ENCODE data around the gene FIZ1. TPM values are rescaled to one million over a fixed set of nuclear protein-coding genes. Genes with fewer than 3 reads are reported as not detected.

FIZ1 gene
- total RNA-seq, 2 experiments from 2014 or later = 16.0 to 18.4 TPM

- H3K9me3 Mint-ChIP-seq = peaks cover 1% of the 10 kb centered on the region
- ATAC-seq (ENCODE audit: low read depth) = peak; percentile 55
- H3K36me3 Mint-ChIP-seq = peaks cover 4% of the 10 kb centered on the region
Measured at GRCh38 chr19:55624109-55625003, 25.0 kb upstream of the FIZ1 start, which contains the start of gene ZNF784. Gene ZNF784, minus strand, starts transcription at chr19:55624566. Its CDS starts 5 bp downstream, at chr19:55624561.

GRCh38 chr19:55623561-55623960 lies 24.2 kb upstream of the FIZ1 start:
- Mint-ChIP-seq H3K4me3 (peak overlapping the region; percentile 99), H3K4me1 (peaks cover 55% of the 10 kb centered on the region), H3K27me3 (peaks cover 12% of the 10 kb centered on the region), H3K9me3 (peaks cover 1% of the 10 kb centered on the region), H3K27ac (peak overlapping the region; percentile 99), H3K36me3 (peaks cover 4% of the 10 kb centered on the region)
- POLR2A ChIA-PET = interaction anchor here (4.3 kb wide), 1 partner anchor 25 kb away, joined by 49 read pairs; the partner anchor contains the start of genes FIZ1 and ZNF524
- DNase-seq (no peak), ATAC-seq (ENCODE audit: low read depth) (no peak)

More at GRCh38 chr19:55624109-55625003, 25.0 kb upstream of the FIZ1 start, which contains the start of gene ZNF784:
- Mint-ChIP-seq H3K4me3 (peak within 1 kb of the TSS; percentile 99), H3K4me1 (peaks cover 53% of the 10 kb centered on the region), H3K27me3 (peaks cover 17% of the 10 kb centered on the region), H3K27ac (peak within 1 kb of the TSS; percentile 99)
- POLR2A ChIA-PET = interaction anchor here (0.7 to 4.3 kb wide), 15 partner anchors 9 to 285 kb away, joined by 3 to 49 read pairs (median 4); partner anchors contain the start of genes FIZ1, ISOC2, KMT5C and U2AF2
- DNase-seq = peak; percentile 97

GRCh38 chr19:55623130-55623529 lies 23.8 kb upstream of the FIZ1 start:
- peaks cover 4% of the 10 kb centered on the region for H3K36me3 Mint-ChIP-seq
- peaks cover 1% of the 10 kb centered on the region for H3K9me3 Mint-ChIP-seq
- POLR2A ChIA-PET = interaction anchor here (4.3 kb wide), 1 partner anchor 24 kb away, joined by 49 read pairs; the partner anchor contains the start of genes FIZ1 and ZNF524
- peaks cover 55% of the 10 kb centered on the region for H3K4me1 Mint-ChIP-seq
- DNase-seq = no peak
- peak overlapping the region; percentile 99 for H3K27ac Mint-ChIP-seq
- peaks cover 7% of the 10 kb centered on the region for H3K27me3 Mint-ChIP-seq
- no peak overlapping the region for H3K4me3 Mint-ChIP-seq
- no peak for ATAC-seq (ENCODE audit: low read depth)

GRCh38 chr19:55622242-55622969 lies 23.1 kb upstream of the FIZ1 start:
- no peak for DNase-seq
- Mint-ChIP-seq H3K4me3 (no peak overlapping the region), H3K27ac (no peak overlapping the region), H3K4me1 (peaks cover 50% of the 10 kb centered on the region), H3K36me3 (peaks cover 9% of the 10 kb centered on the region), H3K9me3 (peaks cover 1% of the 10 kb centered on the region), H3K27me3 (peaks cover 2% of the 10 kb centered on the region)
- no peak for ATAC-seq (ENCODE audit: low read depth)
- POLR2A ChIA-PET = no interaction called here

GRCh38 chr19:55621673-55622231 lies 22.4 kb upstream of the FIZ1 start:
- Mint-ChIP-seq H3K4me1 (peaks cover 44% of the 10 kb centered on the region), H3K9me3 (peaks cover 1% of the 10 kb centered on the region), H3K27ac (no peak overlapping the region), H3K27me3 (no peaks in the 10 kb centered on the region), H3K4me3 (no peak overlapping the region), H3K36me3 (peaks cover 14% of the 10 kb centered on the region)
- POLR2A ChIA-PET = interaction anchor here (1.8 kb wide), 1 partner anchor 16 kb away, joined by 12 read pairs; the partner anchor contains the start of gene ZNF865
- no peak for DNase-seq
- ATAC-seq (ENCODE audit: low read depth) = no peak

- Mint-ChIP-seq H3K27me3 (no peaks in the 10 kb centered on the region), H3K27ac (peak overlapping the region; percentile 70), H3K36me3 (peaks cover 17% of the 10 kb centered on the region), H3K9me3 (peaks cover 1% of the 10 kb centered on the region), H3K4me3 (no peak overlapping the region), H3K4me1 (peaks cover 39% of the 10 kb centered on the region)
- no peak for DNase-seq
- POLR2A ChIA-PET = interaction anchor here (1.0 to 1.8 kb wide), 2 partner anchors 12 to 15 kb away, joined by 5 to 12 read pairs; partner anchors contain the start of gene ZNF865
- ATAC-seq (ENCODE audit: low read depth) = no peak
Measured at GRCh38 chr19:55621205-55621672, 21.9 kb upstream of the FIZ1 start.

- Mint-ChIP-seq H3K9me3 (peaks cover 1% of the 10 kb centered on the region), H3K36me3 (peaks cover 17% of the 10 kb centered on the region), H3K4me3 (peak overlapping the region; percentile 12), H3K27ac (peak overlapping the region; percentile 70), H3K4me1 (peaks cover 34% of the 10 kb centered on the region), H3K27me3 (no peaks in the 10 kb centered on the region)
- POLR2A ChIA-PET = interaction anchor here (0.6 to 1.8 kb wide), 6 partner anchors 11 to 364 kb away, joined by 3 to 12 read pairs (median 4); partner anchors contain the start of gene ZNF865
- ATAC-seq (ENCODE audit: low read depth) = peak; percentile 10
- DNase-seq = no peak
Measured at GRCh38 chr19:55620410-55621204, 21.3 kb upstream of the FIZ1 start.

GRCh38 chr19:55619286-55619685 lies 20.0 kb upstream of the FIZ1 start:
- POLR2A ChIA-PET = interaction anchor here (0.7 to 1.3 kb wide), 2 partner anchors 82 to 118 kb away, joined by 3 read pairs; no protein-coding TSS in a partner anchor
- Mint-ChIP-seq H3K4me1 (peaks cover 29% of the 10 kb centered on the region), H3K4me3 (no peak overlapping the region), H3K27me3 (no peaks in the 10 kb centered on the region), H3K9me3 (peaks cover 1% of the 10 kb centered on the region), H3K36me3 (peaks cover 18% of the 10 kb centered on the region), H3K27ac (no peak overlapping the region)
- no peak for ATAC-seq (ENCODE audit: low read depth)
- no peak for DNase-seq

GRCh38 chr19:55618426-55618825 lies 19.1 kb upstream of the FIZ1 start:
- H3K27ac Mint-ChIP-seq = no peak overlapping the region
- POLR2A ChIA-PET = interaction anchor here (0.7 to 1.0 kb wide), 3 partner anchors 13 to 357 kb away, joined by 3 to 4 read pairs (median 3); partner anchors contain the start of gene ZNF865
- H3K4me1 Mint-ChIP-seq = peaks cover 22% of the 10 kb centered on the region
- H3K4me3 Mint-ChIP-seq = no peak overlapping the region
- ATAC-seq (ENCODE audit: low read depth) (no peak), DNase-seq (no peak)
- H3K9me3 Mint-ChIP-seq = no peaks in the 10 kb centered on the region
- H3K27me3 Mint-ChIP-seq = no peaks in the 10 kb centered on the region
- peaks cover 18% of the 10 kb centered on the region for H3K36me3 Mint-ChIP-seq

GRCh38 chr19:55617426-55617825 lies 18.1 kb upstream of the FIZ1 start:
- POLR2A ChIA-PET = interaction anchor here (1.0 kb wide), 1 partner anchor 12 kb away, joined by 4 read pairs; the partner anchor contains the start of gene ZNF865
- Mint-ChIP-seq H3K36me3 (peaks cover 22% of the 10 kb centered on the region), H3K27me3 (no peaks in the 10 kb centered on the region), H3K4me1 (peaks cover 19% of the 10 kb centered on the region), H3K4me3 (no peak overlapping the region), H3K27ac (no peak overlapping the region), H3K9me3 (no peaks in the 10 kb centered on the region)
- no peak for DNase-seq
- ATAC-seq (ENCODE audit: low read depth) = no peak

GRCh38 chr19:55616395-55616875 lies 17.1 kb upstream of the FIZ1 start:
- Mint-ChIP-seq H3K27ac (no peak overlapping the region), H3K27me3 (no peaks in the 10 kb centered on the region), H3K4me1 (peaks cover 19% of the 10 kb centered on the region), H3K4me3 (no peak overlapping the region), H3K9me3 (no peaks in the 10 kb centered on the region), H3K36me3 (peaks cover 22% of the 10 kb centered on the region)
- ATAC-seq (ENCODE audit: low read depth) (no peak), DNase-seq (no peak)
- POLR2A ChIA-PET = no interaction called here

Measured in activated naive CD8-positive, alpha-beta T cell treated with anti-CD3 and anti-CD28 coated beads, Interleukin-2, amount 10 ng/mL, durations not matched to agents 7 days and 5 days (primary cell).